HG03342 (cell line): ENCODE data around the gene DDX28.
"Not testable (repeated sequence)": the region's sequence is repeated elsewhere in the genome, so short reads cannot be mapped to it uniquely, and the experiment has no call there.

Experiments used
- ATAC-seq: cut with Tn5 transposase; IDR thresholded peaks from one replicate; pipeline ENCODE4 v1.9.1; 2021; ENCODE audit warnings: mild to moderate bottlenecking, moderate library complexity; ENCODE audit not compliant: unreplicated experiment

The DDX28 gene

DNA sequence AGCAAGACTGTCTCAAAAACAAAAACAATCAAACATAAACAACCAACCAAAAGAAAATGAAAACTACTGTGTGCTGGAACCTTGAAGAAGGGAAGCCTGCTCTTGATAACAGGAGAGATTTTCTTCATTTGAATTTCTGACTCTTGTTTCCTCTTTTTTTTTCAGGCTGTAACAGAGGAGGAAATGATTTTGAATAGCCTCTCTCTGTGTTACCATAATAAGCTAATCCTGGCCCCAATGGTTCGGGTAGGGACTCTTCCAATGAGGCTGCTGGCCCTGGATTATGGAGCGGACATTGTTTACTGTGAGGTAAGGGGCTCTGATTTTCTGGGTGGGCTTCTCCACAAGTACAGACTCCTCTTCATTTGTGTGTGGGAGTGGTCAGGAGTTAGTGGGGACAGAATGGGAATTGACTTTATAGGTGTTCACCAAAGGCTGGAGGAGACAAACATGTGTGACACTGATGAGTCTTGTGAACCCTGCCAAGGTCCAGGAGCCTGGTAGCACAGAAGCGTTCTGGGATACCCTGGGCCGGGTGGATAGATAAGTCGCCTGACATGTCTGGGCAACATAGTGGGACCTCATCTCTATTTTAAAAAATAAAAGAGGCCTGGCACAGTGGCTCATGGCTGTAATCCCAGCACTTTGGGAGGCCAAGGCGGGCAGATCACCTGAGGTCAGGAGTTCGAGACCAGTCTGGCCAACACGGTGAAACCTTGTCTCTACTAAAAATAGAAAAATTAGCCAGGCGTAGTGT, 15.0 kb upstream of the DDX28 start:
- no peak for ATAC-seq

DNA sequence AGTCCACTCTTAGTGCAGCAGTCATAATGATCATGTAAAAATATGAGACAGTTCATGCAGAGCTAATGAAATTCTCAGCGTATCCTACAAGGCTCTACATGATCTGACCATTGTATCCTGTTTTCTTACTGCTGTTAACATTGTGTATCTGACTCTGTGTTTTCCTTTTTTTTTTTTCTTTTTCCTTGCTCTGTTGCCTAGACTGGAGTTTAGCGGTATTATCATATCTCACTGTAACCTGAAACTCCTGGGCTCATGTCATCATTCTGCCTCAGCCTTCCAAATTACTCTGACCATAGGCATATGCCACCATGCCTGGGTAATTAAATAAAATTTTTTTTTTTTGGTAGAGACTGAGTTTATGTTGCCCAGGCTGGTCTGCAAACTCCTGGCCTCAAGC, 12.2 kb upstream of the DDX28 start:
- ATAC-seq: no peak

DNA sequence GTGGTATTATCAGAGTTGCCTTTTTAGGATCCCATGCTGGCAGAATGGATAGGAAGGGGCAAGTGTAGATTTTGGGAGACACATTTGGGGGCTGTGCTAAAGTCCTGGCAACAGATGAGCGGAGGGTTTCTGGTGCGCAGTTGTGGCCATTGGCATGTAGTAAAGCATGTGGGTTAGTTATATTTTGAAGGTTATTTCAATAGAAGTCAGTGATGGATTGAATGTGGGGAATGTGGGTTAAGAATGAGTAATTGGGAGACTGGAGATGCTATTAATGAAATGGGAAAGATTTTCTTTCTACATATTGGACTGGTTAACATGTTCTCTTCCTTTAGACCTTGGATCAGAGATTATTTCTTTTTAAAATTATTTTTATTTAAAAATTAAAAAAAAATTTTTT, 10.1 kb upstream of the DDX28 start:
- ATAC-seq: no peak

DNA sequence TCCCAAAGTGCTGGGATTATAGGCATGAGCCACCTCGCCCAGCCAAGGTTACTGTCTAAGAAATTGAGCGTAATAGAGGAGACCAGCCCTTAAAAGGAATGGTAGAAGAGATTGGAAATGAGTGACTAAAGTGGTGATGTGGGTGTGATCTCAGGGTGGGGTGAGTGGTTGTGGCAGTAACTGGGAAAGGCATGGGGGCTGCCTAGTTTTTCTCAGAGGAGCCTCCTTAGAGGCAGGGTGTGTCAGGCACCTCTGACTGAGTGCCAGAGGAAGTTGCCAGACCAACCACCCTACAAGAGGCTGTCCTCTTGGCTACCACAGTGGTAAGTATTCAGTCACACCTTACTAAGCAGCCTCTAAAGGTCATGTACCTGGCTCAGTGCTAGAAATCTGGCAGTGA, 8.9 kb upstream of the DDX28 start:
- ATAC-seq: no peak

DNA sequence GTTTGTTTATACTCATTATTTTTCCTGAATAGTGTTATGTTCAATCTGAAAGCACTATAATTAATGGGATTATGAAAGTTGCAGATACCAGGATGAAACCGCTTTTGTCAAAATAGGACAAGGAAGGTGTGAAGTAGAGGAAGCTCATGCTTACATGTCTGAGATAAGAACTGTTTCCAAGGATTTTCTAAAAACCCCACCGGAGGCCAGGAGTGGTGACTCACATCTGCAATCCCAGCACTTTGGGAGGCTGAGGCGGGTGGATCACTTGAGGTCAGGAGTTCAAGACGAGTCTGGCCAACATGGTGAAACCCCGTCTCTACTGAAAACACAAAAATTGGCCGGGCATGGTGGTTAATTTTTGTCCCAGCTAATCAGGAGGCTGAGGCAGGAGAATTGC, 7.1 kb upstream of the DDX28 start:
- ATAC-seq: not testable (repeated sequence)

DNA sequence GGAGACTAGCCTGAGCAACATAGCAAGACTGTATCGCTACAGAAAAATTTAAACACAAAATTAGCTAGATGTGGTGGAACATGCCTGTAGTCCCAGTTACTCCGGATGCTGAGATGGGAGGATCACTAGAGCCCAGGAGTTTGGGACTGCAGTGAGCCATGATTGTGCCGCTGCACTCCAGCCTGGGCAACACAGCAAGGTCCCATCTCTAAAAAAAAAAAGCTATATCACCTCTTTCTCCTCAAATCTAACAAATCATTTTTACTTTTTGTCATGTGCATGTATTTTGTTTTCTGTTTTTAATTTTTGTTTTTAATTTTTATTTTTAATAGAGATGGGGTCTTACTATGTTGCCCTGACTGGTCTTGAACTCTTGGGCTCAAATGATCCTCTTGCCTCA, 6.0 kb upstream of the DDX28 start:
- no peak for ATAC-seq

GRCh38 chr16:68022278-68022727, 729 bp downstream of the DDX28 start:
- no peak for ATAC-seq

DNA sequence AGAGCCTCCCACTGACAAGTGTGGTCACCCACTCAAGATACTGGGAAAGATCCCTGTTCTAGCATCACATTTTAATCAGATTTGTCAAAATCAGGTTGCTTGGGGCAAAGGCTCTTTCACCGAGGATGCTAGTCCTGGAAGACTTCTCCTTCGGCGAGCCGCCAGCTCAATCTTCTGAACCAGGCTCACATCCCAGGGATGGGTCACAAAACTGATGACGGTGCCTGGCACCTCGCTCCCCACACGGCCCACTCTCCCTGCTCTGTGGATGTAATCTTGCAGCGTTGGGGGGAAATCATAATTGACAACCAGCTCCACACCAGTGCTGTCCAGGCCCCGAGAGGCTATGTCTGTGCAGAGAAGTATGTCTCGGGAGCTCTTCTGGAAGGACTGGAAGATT, 1.5 kb downstream of the DDX28 start:
- no peak for ATAC-seq

- no peak for ATAC-seq
These were observed 3.8 kb downstream of the DDX28 start for GRCh38 chr16:68019167-68019680.

GRCh38 chr16:68015681-68016080, 7.4 kb downstream of the DDX28 start, which contains the start of gene DPEP2NB:
Gene DPEP2NB, minus strand, starts transcription at chr16:68015911. Its CDS starts 141 bp downstream, at chr16:68015770.
- no peak for ATAC-seq

DNA sequence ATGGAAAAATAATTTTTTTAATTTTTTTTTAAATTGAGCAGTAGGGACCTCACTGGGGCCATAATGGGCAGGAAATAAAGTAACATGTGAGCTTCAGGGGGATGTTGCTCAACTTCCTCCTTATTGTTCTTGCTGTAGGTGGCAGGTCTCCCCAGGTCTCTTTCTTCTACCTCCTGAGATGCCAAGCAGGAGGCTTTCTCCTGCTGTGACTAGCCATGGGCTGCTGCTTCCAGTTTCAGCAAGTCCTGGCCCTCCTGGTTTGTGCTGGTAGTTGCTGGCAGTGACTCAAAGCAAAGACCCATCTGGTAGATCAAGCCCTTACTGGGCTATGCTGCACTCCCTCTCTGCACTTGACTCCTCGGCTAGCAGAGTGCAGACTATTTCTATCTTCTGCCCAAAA, 9.6 kb downstream of the DDX28 start:
- no peak for ATAC-seq

- ATAC-seq: not testable (repeated sequence)
These were observed 13.2 kb downstream of the DDX28 start for GRCh38 chr16:68009872-68010271.

DNA sequence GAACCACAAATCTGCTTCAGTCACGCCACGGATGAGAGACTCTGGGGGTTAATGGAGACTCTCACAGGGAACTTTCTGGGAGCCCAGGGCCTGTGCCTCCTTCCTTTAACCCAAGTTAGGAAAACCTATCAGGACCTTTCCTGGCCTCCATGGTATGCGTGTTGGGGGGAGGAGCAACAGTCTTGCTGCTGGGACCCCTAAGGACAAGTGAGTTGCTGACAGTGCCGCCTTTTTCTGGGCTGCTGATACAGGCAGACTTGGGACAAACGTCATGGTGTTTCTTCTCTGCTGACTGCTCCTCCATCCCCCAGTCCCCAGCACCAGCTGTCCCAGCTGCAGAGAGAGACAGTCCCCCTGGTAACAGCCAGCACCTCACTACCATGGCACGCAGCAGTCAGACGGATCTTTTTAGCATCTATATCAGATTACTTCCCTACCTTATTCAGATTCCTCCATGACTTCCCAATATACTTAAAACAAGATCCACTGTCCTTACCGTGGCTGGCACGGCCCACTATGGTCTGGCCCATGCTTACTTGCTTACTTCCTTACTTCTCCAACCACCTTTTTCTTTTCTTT, 13.8 kb downstream of the DDX28 start:
- ATAC-seq: no peak

DNA sequence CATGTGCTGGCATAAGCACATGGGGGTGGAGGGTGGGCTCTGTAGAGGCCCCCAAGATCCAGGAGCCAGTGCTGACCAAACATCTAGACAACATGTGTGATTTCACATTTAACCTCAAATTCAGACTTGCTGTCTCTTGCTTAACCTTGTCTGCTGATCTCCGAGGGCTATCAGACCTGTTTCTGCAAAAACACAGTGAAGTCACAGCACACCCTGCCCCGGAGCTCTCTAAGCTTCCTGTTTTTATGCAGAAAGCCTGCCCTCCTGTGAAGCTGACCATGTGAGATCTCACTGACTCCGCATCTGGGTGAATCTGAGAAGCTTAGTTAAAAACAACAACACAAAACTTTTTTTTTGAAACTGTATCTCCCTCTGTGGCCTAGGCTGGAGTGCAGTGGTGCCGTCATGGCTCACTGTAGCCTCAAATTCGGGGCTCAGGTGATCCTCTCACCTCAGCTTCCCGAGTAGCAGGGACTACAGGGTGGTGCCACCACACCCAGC, 17.2 kb downstream of the DDX28 start:
- ATAC-seq: no peak

DNA sequence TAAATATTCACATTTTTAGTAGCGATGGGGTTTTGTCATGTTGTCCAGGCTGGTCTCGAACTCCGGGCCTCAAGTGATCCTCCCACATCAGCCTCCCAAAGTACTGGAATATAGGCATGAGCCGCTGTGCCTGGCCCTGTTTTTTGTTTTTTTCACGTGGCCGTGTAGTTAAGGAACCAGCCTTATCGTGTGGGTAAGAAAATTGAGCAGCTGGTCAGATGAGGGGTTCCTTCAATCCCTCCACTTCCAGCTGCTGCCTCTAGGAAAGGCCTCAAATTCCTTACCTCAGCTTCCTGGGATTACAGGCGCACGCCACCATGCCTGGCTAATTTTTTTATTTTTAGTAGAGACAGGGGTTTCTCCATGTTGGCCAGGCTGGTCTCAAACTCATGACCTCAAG, 17.8 kb downstream of the DDX28 start:
- ATAC-seq: no peak

- no peak for ATAC-seq
These were observed 20.0 kb downstream of the DDX28 start for GRCh38 chr16:68003031-68003430.

GRCh38 chr16:68000450-68000849, 22.6 kb downstream of the DDX28 start:
- no peak for ATAC-seq

GRCh38 chr16:67999985-68000384, 23.0 kb downstream of the DDX28 start:
- ATAC-seq: no peak

- ATAC-seq: not testable (repeated sequence)
These were observed 24.0 kb downstream of the DDX28 start, which contains the start of gene DPEP2 for GRCh38 chr16:67998779-67999688. Gene DPEP2, minus strand, starts transcription at chr16:67999484. Its CDS starts 6,272 bp downstream, at chr16:67993212.

- not testable (repeated sequence) for ATAC-seq
These were observed 24.7 kb downstream of the DDX28 start for GRCh38 chr16:67998231-67998778.

- ATAC-seq: no peak
These were observed 26.4 kb downstream of the DDX28 start for GRCh38 chr16:67996666-67997065.
